Myocyte (in vitro differentiated cells): Measurements from ENCODE around the gene TEX13D. TPM values are rescaled to one million over a fixed set of nuclear protein-coding genes. Genes with fewer than 3 reads are reported as not detected.

Experiments
- DNase-seq: peaks from one replicate; pipeline ENCODE4 v3.0.0-alpha.2; 2012; ENCODE audit warnings: low read depth
- total RNA-seq: library from RNA; depleted of rRNA; stranded (reverse); fragments of >200 nt; gene quantifications from 2 replicates; pipeline ENCODE4 v1.2.3, GENCODE V29; 2014

TEX13D gene
- total RNA-seq, 1 donor from 2014 or later = not detected

GRCh38 chrX:124347242-124347641, 14.8 kb downstream of the TEX13D start:
- DNase-seq = no peak

- no peak for DNase-seq
These were observed 15.7 kb downstream of the TEX13D start for GRCh38 chrX:124348182-124348581.

- no peak for DNase-seq
These were observed 16.5 kb downstream of the TEX13D start for GRCh38 chrX:124348885-124349453.

- no peak for DNase-seq
These were observed 22.2 kb downstream of the TEX13D start for GRCh38 chrX:124354648-124355047.

GRCh38 chrX:124358800-124359383, 26.4 kb downstream of the TEX13D start:
- DNase-seq = no peak

- DNase-seq = no peak
These were observed 29.6 kb downstream of the TEX13D start for GRCh38 chrX:124362072-124362471.

- no peak for DNase-seq
These were observed 30.3 kb downstream of the TEX13D start for GRCh38 chrX:124362761-124363160.

- no peak for DNase-seq
These were observed 37.3 kb downstream of the TEX13D start for GRCh38 chrX:124369722-124370121.

GRCh38 chrX:124373348-124373747, 40.9 kb downstream of the TEX13D start:
- DNase-seq = no peak

- DNase-seq = no peak
These were observed 46.2 kb downstream of the TEX13D start for GRCh38 chrX:124378643-124379042.

GRCh38 chrX:124383354-124383753, 50.9 kb downstream of the TEX13D start:
- DNase-seq = no peak

GRCh38 chrX:124386401-124386800, 53.9 kb downstream of the TEX13D start:
- no peak for DNase-seq

Other genes with a start within 250 kb of the TEX13D start
- not detected in 2 replicates for gene SH2D1A, start 13.9 kb downstream of the TEX13D start, total RNA-seq